HEK293 (cell line): ENCODE data around the gene KPNA1.

Experiments
- ATF2 ChIP-seq: fragments of 450-650 bp; formaldehyde crosslinking; IDR thresholded peaks from 2 replicates; pipeline ENCODE4 v1.5.1; 2016; ENCODE audit warnings: missing biosample characterization, missing genetic modification characterization, low read depth
- KLF16 ChIP-seq: fragments of 450-650 bp; formaldehyde crosslinking; IDR thresholded peaks from 2 replicates; pipeline ENCODE4 v1.5.1; 2017; ENCODE audit warnings: missing biosample characterization, missing genetic modification characterization
- KLF9 ChIP-seq: fragments of 450-650 bp; formaldehyde crosslinking; IDR thresholded peaks from 2 replicates; pipeline ENCODE4 v1.5.1; 2016; ENCODE audit warnings: missing biosample characterization, missing genetic modification characterization, low read depth
- REPIN1 ChIP-seq: fragments of 450-650 bp; formaldehyde crosslinking; IDR thresholded peaks from 2 replicates; pipeline ENCODE4 v1.5.1; 2017; ENCODE audit warnings: missing biosample characterization, missing genetic modification characterization, low read depth
- TSHZ1 ChIP-seq: fragments of 450-650 bp; formaldehyde crosslinking; IDR thresholded peaks from 2 replicates; pipeline ENCODE4 v1.5.1; 2016; ENCODE audit warnings: missing biosample characterization, missing genetic modification characterization, borderline replicate concordance
- ZBTB20 ChIP-seq: fragments of 450-650 bp; formaldehyde crosslinking; IDR thresholded peaks from 2 replicates; pipeline ENCODE4 v1.5.1; 2016; ENCODE audit warnings: missing biosample characterization, missing genetic modification characterization
- ZBTB6 ChIP-seq: fragments of 450-650 bp; formaldehyde crosslinking; IDR thresholded peaks from 2 replicates; pipeline ENCODE4 v1.5.1; 2017; ENCODE audit warnings: missing biosample characterization, missing genetic modification characterization
- ZFP37 ChIP-seq: fragments of 450-650 bp; formaldehyde crosslinking; IDR thresholded peaks from 2 replicates; pipeline ENCODE4 v1.5.1; 2016; ENCODE audit warnings: missing biosample characterization, missing genetic modification characterization
- ZNF155 ChIP-seq: fragments of 450-650 bp; formaldehyde crosslinking; IDR thresholded peaks from 2 replicates; pipeline ENCODE4 v1.5.1; 2016; ENCODE audit warnings: missing biosample characterization, missing genetic modification characterization
- ZNF169 ChIP-seq: fragments of 450-650 bp; formaldehyde crosslinking; IDR thresholded peaks from 2 replicates; pipeline ENCODE4 v1.5.1; 2016; ENCODE audit warnings: missing biosample characterization, missing genetic modification characterization
- ZNF221 ChIP-seq: fragments of 450-650 bp; formaldehyde crosslinking; IDR thresholded peaks from 2 replicates; pipeline ENCODE4 v1.5.1; 2017; ENCODE audit warnings: missing biosample characterization, missing genetic modification characterization, borderline replicate concordance
- ZNF23 ChIP-seq: fragments of 450-650 bp; formaldehyde crosslinking; IDR thresholded peaks from 2 replicates; pipeline ENCODE4 v1.5.1; 2016; ENCODE audit warnings: missing biosample characterization, missing genetic modification characterization, borderline replicate concordance
- ZNF324 ChIP-seq: fragments of 450-650 bp; formaldehyde crosslinking; IDR thresholded peaks from 2 replicates; pipeline ENCODE4 v1.5.1; 2016; ENCODE audit warnings: missing biosample characterization, missing genetic modification characterization
- ZNF391 ChIP-seq: fragments of 450-650 bp; formaldehyde crosslinking; IDR thresholded peaks from 2 replicates; pipeline ENCODE4 v1.5.1; 2016; ENCODE audit warnings: low read depth, missing biosample characterization, missing genetic modification characterization, borderline replicate concordance
- ZNF404 ChIP-seq: fragments of 450-650 bp; formaldehyde crosslinking; IDR thresholded peaks from 2 replicates; pipeline ENCODE4 v1.5.1; 2017; ENCODE audit warnings: missing biosample characterization, missing genetic modification characterization
- ZNF473 ChIP-seq: fragments of 450-650 bp; formaldehyde crosslinking; IDR thresholded peaks from 2 replicates; pipeline ENCODE4 v1.5.1; 2017; ENCODE audit warnings: missing biosample characterization, missing genetic modification characterization
- ZNF518A ChIP-seq: fragments of 450-650 bp; formaldehyde crosslinking; conservative IDR thresholded peaks from 2 replicates; pipeline ENCODE4 v1.5.1; 2016; ENCODE audit warnings: low read depth, missing biosample characterization, missing genetic modification characterization
- ZNF561 ChIP-seq: fragments of 450-650 bp; IDR thresholded peaks from 2 replicates; pipeline ENCODE4 v1.5.1; 2018; ENCODE audit warnings: missing biosample characterization, missing genetic modification characterization, borderline replicate concordance
- ZNF571 ChIP-seq: fragments of 450-650 bp; formaldehyde crosslinking; IDR thresholded peaks from 2 replicates; pipeline ENCODE4 v1.5.0; 2017; ENCODE audit warnings: missing biosample characterization, missing genetic modification characterization
- ZNF600 ChIP-seq: fragments of 450-650 bp; formaldehyde crosslinking; IDR thresholded peaks from 2 replicates; pipeline ENCODE4 v1.5.1; 2016; ENCODE audit warnings: missing biosample characterization, missing genetic modification characterization
- ZNF660 ChIP-seq: fragments of 450-650 bp; IDR thresholded peaks from 2 replicates; pipeline ENCODE4 v1.5.1; 2018; ENCODE audit warnings: missing biosample characterization, mild to moderate bottlenecking, missing genetic modification characterization
- ZNF677 ChIP-seq: fragments of 450-650 bp; IDR thresholded peaks from 2 replicates; pipeline ENCODE4 v1.5.0; 2018; ENCODE audit warnings: missing biosample characterization, mild to moderate bottlenecking, missing genetic modification characterization, moderate library complexity
- ZNF747 ChIP-seq: fragments of 450-650 bp; formaldehyde crosslinking; IDR thresholded peaks from 2 replicates; pipeline ENCODE4 v1.5.1; 2016; ENCODE audit warnings: missing biosample characterization, missing genetic modification characterization
- ZNF777 ChIP-seq: fragments of 450-650 bp; formaldehyde crosslinking; IDR thresholded peaks from 2 replicates; pipeline ENCODE4 v1.5.1; 2017; ENCODE audit warnings: missing biosample characterization, missing genetic modification characterization, borderline replicate concordance
- ZNF791 ChIP-seq: fragments of 450-650 bp; formaldehyde crosslinking; IDR thresholded peaks from 2 replicates; pipeline ENCODE4 v1.5.1; 2016; ENCODE audit warnings: missing biosample characterization, missing genetic modification characterization
- ZSCAN16 ChIP-seq: fragments of 450-650 bp; formaldehyde crosslinking; IDR thresholded peaks from 2 replicates; pipeline ENCODE4 v1.5.1; 2016; ENCODE audit warnings: missing biosample characterization, missing genetic modification characterization
- ZSCAN30 ChIP-seq: fragments of 450-650 bp; IDR thresholded peaks from 2 replicates; pipeline ENCODE4 v1.5.1; 2018; ENCODE audit warnings: missing biosample characterization, mild to moderate bottlenecking, missing genetic modification characterization, moderate library complexity

The KPNA1 gene

GRCh38 chr3:122514123-122515019 is at the start of gene KPNA1 (continued):
- TF ChIP-seq ZNF518A (tag by site-specific recombination), result no peak
- no peak for TF ChIP-seq ZNF169
- no peak for TF ChIP-seq ZNF571 (tag by site-specific recombination)
- TF ChIP-seq ZNF660 (tag by site-specific recombination), result 0 out of 2 replicates have a peak, but pooled peaks have one; percentile 64
- no peak for TF ChIP-seq ZNF791
- peak; percentile 92 for TF ChIP-seq KLF9 (tag by site-specific recombination)
- TF ChIP-seq ZNF391 (tag by site-specific recombination), result peak; percentile 68; the same call in 1 of the 2 replicates
- TF ChIP-seq ZNF561 (tag by site-specific recombination), result peak; percentile 88; the same call in 1 of the 2 replicates
- TF ChIP-seq TSHZ1 (tag by site-specific recombination), result peak; percentile 26; the same call in 1 of the 2 replicates
- no peak for TF ChIP-seq ZNF155 (tag by site-specific recombination)
- 0 out of 2 replicates have a peak, but pooled peaks have one; percentile 75 for TF ChIP-seq REPIN1 (tag by site-specific recombination)
- 0 out of 2 replicates have a peak, but pooled peaks have one; percentile 35 for TF ChIP-seq ZNF324
- TF ChIP-seq ZNF777 (tag by site-specific recombination), result no peak
- no peak for TF ChIP-seq ZNF473 (tag by site-specific recombination)
- TF ChIP-seq KLF16 (tag by site-specific recombination), result peak; percentile 75; the same call in 1 of the 2 replicates
- 0 out of 2 replicates have a peak, but pooled peaks have one; percentile 52 for TF ChIP-seq ATF2 (tag by site-specific recombination)
- TF ChIP-seq ZNF23, result no peak
- no peak for TF ChIP-seq ZNF404 (tag by site-specific recombination)
- TF ChIP-seq ZNF221 (tag by site-specific recombination), result no peak
- peak; percentile 74 for TF ChIP-seq ZSCAN30
- no peak for TF ChIP-seq ZNF677 (tag by site-specific recombination)
- peak; percentile 66 for TF ChIP-seq ZBTB6 (tag by site-specific recombination)
- peak; percentile 96; the same call in 1 of the 2 replicates for TF ChIP-seq ZNF600
- TF ChIP-seq ZNF747, result no peak
- TF ChIP-seq ZBTB20, result peak; percentile 89
- TF ChIP-seq ZSCAN16 (tag by site-specific recombination), result peak; percentile 59; the same call in 1 of the 2 replicates
- peak; percentile 66; the same call in 1 of the 2 replicates for TF ChIP-seq ZFP37 (tag by site-specific recombination)
